Lung (tissue), 12 donors: ENCODE results near the gene BIN1. TPM values are rescaled to one million over a fixed set of nuclear protein-coding genes. Genes with fewer than 3 reads are reported as not detected.

Experiments
- ATAC-seq: fragments of 200-7000 bp; cut with Tn5 transposase; one replicate; pipeline ENCODE4 v1.9.1; 2020; ENCODE audit warnings: moderate number of reproducible peaks; ENCODE audit not compliant: insufficient read depth, low FRiP score
- DNase-seq, 3 donors: peaks; one replicate each; pipeline ENCODE4 v3.0.0-alpha.2; 2013 to 2017
- H3K27ac ChIP-seq, 2 donors: one replicate each; pipeline ENCODE4 v1.5.1; 2013; ENCODE audit warnings: mild to moderate bottlenecking in 2 of 2, moderate library complexity in 2 of 2, control low read depth in 1 of 2, inconsistent platforms in 1 of 2, low read depth in 1 of 2, low read length in 1 of 2
- H3K27me3 ChIP-seq, 3 donors: one replicate each; pipeline ENCODE4 v1.5.1; 2013; ENCODE audit warnings: low read length in 2 of 3; ENCODE audit not compliant: control insufficient read depth in 3 of 3, insufficient read depth in 3 of 3
- H3K36me3 ChIP-seq, 4 donors: one replicate each; pipeline ENCODE4 v1.5.1; 2013; ENCODE audit warnings: low read length in 4 of 4, mild to moderate bottlenecking in 1 of 4, moderate library complexity in 1 of 4; ENCODE audit not compliant: control insufficient read depth in 4 of 4, insufficient read depth in 4 of 4
- H3K4me1 ChIP-seq, 5 donors: one replicate each; pipeline ENCODE4 v1.5.1; 2013; ENCODE audit warnings: low read length in 5 of 5, mild to moderate bottlenecking in 2 of 5, moderate library complexity in 1 of 5; ENCODE audit not compliant: control insufficient read depth in 5 of 5, insufficient read depth in 5 of 5
- H3K4me3 ChIP-seq: one replicate; pipeline ENCODE4 v1.5.1; 2013; ENCODE audit warnings: mild to moderate bottlenecking, control low read depth, moderate library complexity
- H3K9ac ChIP-seq, 2 donors: one replicate each; pipeline ENCODE4 v1.5.1; 2013; ENCODE audit warnings: low read length in 2 of 2, control low read depth in 1 of 2; ENCODE audit not compliant: insufficient read depth in 1 of 2
- H3K9me3 ChIP-seq, 4 donors: one replicate each; pipeline ENCODE4 v1.5.1; 2013; ENCODE audit warnings: low read length in 3 of 4, mild to moderate bottlenecking in 1 of 4, moderate library complexity in 1 of 4; ENCODE audit not compliant: control insufficient read depth in 4 of 4, insufficient read depth in 3 of 4
- CTCF ChIP-seq: IDR thresholded peaks from 2 replicates; pipeline ENCODE4 v1.5.1; 2012; ENCODE audit warnings: mild to moderate bottlenecking; ENCODE audit errors: control extremely low read depth, extremely low read depth
- WGBS, 2 donors: extraction: QIAGEN DNeasy Blood & Tissue Kit; methylation state at CpG; one replicate each; pipeline ENCODE4 v1.1.7; 2013; 5-methylcytosine and 5-hydroxymethylcytosine counted together
- polyA plus RNA-seq, 2 donors: library from polyadenylated mRNA; stranded (reverse); fragments of 200-250 nt; gene quantifications; one replicate each; pipeline ENCODE4 v1.2.1, GENCODE V29; 2013
- total RNA-seq, 2 donors: library from RNA; depleted of rRNA in 1 of 2; stranded (reverse); fragments of >200 nt in 1 of 2; gene quantifications; one replicate each; pipeline ENCODE4 v1.2.1, GENCODE V29; 2014 to 2021
- donor health status: control.
- donor health status: control.
- donor health status: Bipolar disorder and iron deficiency.
- donor health status: healthy.
- donor health status: DM: yes; HTN: yes; CAD: no.

The BIN1 gene
- total and polyA plus RNA-seq, 4 donors: 28.8 to 41.7 (median 36.2) TPM

GRCh38 chr2:127034883-127035611, 71.9 kb downstream of the BIN1 start:
- H3K9me3 ChIP-seq: no peaks in the 10 kb centered on the region
- no peak overlapping the region for H3K9ac ChIP-seq
- H3K27ac ChIP-seq: peak overlapping the region in 1 of 2 donors; percentile 5
- no peak overlapping the region for H3K4me3 ChIP-seq
- H3K27me3 ChIP-seq: no peaks in the 10 kb centered on the region
- DNase-seq (no peak), ATAC-seq (no peak)
- H3K36me3 ChIP-seq: no peaks in the 10 kb centered on the region
- WGBS, 2 donors: 89 to 91% methylated on average over 11 of the region's 11 CpGs
- TF ChIP-seq CTCF: no peak
- peaks cover 0 to 33% (median 0%) of the 10 kb centered on the region in 5 donors for H3K4me1 ChIP-seq

- TF ChIP-seq CTCF: no peak
- peak in 2 of 3 donors; percentile 64 to 65 for DNase-seq
- Histone ChIP-seq H3K36me3 (no peaks in the 10 kb centered on the region), H3K27me3 (no peaks in the 10 kb centered on the region), H3K9me3 (no peaks in the 10 kb centered on the region), H3K27ac (no peak overlapping the region), H3K4me3 (no peak overlapping the region), H3K4me1 (peaks cover 0 to 33% (median 0%) of the 10 kb centered on the region in 5 donors), H3K9ac (no peak overlapping the region)
- ATAC-seq: no peak
- 81 to 83% methylated on average over 6 of the region's 6 CpGs for whole genome bisulfite sequencing, 2 donors
These were observed 72.9 kb downstream of the BIN1 start for GRCh38 chr2:127034051-127034450.

- no peak for ATAC-seq
- DNase-seq: no peak
- H3K36me3 ChIP-seq: no peaks in the 10 kb centered on the region
- H3K4me1 ChIP-seq: peaks cover 0 to 32% (median 0%) of the 10 kb centered on the region in 5 donors
- no peak overlapping the region for H3K9ac ChIP-seq
- TF ChIP-seq CTCF: no peak
- no peaks in the 10 kb centered on the region for H3K27me3 ChIP-seq
- no peaks in the 10 kb centered on the region for H3K9me3 ChIP-seq
- H3K4me3 ChIP-seq: no peak overlapping the region
- H3K27ac ChIP-seq: no peak overlapping the region
- WGBS, 2 donors: 69 to 75% methylated on average over 3 of the region's 3 CpGs
These were observed 74.3 kb downstream of the BIN1 start for GRCh38 chr2:127032621-127033020.
